HG03457 (cell line): ENCODE data around the gene RBP5.

Experiments used
- ATAC-seq: cut with Tn5 transposase; IDR thresholded peaks from one replicate; pipeline ENCODE4 v1.9.1; 2021; ENCODE audit warnings: moderate number of reproducible peaks; ENCODE audit not compliant: unreplicated experiment

RBP5 gene

DNA sequence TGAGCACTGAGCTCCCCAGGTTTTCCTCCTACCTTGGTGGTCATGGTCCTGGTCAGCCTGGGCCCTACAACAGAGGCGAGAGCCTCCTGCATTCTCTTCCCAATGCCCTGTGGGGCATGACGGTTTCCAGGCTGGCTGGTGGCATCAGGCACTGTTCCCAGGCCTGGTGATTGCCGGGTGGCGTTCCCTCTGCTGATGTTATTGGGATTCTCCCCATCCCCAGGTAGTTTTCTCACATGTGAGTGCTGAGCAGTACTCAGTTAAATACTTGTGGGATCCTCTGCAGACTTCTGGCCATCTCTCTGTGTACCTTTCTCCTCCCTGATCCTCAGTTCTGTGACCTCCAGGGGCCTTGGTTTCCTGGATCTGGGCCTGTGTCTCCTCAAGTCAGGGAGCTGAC is 52.2 kb downstream of the RBP5 start:
- ATAC-seq: no peak

DNA sequence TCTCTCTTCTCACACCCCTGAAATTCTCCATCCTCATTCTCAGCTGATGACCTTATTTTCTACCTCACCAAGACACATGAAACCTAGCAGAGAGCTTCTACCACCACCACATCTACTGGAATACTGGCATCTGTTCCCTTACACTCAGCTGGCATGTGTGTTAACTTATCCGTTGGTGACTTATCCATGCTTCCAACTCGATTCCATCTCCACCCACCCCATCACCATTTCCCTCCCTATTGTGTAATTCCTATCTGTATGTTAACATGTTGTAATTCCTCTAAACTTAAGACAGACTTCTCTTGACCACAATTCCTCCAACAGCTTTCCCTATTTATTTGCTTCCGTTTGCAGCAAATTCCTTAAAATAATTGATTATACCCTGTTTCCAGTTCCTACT is 52.8 kb downstream of the RBP5 start:
- no peak for ATAC-seq

DNA sequence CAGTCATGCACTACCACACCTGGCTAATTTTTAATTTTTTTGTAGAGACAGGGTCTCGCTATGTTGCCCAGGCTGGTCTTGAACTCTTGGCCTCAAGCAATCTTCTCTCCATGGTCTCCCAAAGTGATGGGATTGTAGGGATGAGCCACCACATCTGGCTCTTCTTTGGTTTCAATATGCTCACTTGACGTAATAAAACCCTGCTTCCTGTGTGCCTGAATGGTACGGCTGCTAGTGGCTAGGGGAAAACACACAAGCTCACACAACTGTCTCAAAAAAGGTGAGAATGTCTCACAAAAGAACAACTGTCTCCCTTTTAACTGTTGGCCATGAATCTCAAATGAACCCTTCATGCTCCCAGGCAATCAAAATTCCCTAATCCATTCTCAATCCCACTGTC is 53.2 kb downstream of the RBP5 start:
- no peak for ATAC-seq

DNA sequence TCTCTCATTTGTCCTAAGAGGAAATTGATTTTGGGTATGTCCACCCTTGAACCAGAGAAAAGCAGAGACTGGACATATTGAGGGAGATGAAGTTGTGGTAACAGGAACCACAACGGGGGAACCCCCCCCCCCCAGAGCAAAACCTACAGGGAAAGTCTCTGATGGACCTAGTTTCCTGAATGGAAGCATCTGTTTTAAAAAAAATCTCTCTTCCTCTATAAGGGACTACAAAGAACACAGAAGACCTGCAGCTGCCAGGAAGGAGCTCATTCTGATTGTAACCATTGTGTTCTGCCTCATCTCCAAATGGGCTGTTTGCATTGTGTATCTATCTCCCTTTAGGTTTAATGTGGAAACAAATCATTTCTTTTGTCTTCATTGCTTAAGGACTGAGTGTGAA is 54.7 kb downstream of the RBP5 start:
- no peak for ATAC-seq
